ENCODE measurements around the gene SLFNL1.

Gene SLFNL1

GRCh38 chr1:41033272-41033671 is 11.7 kb upstream of the SLFNL1 start:
- no peaks in the 10 kb centered on the region for H3K9me3 Mint-ChIP-seq
- no peak for DNase-seq
- no peak overlapping the region for H3K4me3 Mint-ChIP-seq
- TF ChIP-seq CTCF (IDR thresholded peaks at IDR 0.05): no peak
- H3K36me3 Mint-ChIP-seq (ENCODE audit: low read depth): peaks cover 47% of the 10 kb centered on the region
- no peak overlapping the region for H3K27ac Mint-ChIP-seq
- no peaks in the 10 kb centered on the region for H3K27me3 Mint-ChIP-seq (ENCODE audit: low read depth, poor library complexity)
- no peaks in the 10 kb centered on the region for H3K4me1 Mint-ChIP-seq

- DNase-seq: no peak
- Mint-ChIP-seq H3K4me3 (no peak overlapping the region), H3K36me3 (ENCODE audit: low read depth) (peaks cover 57% of the 10 kb centered on the region), H3K27ac (no peak overlapping the region), H3K9me3 (no peaks in the 10 kb centered on the region), H3K4me1 (peaks cover 4% of the 10 kb centered on the region), H3K27me3 (ENCODE audit: low read depth, poor library complexity) (no peaks in the 10 kb centered on the region)
- no peak for TF ChIP-seq CTCF (IDR thresholded peaks at IDR 0.05)
Measured at GRCh38 chr1:41032147-41032546, 10.6 kb upstream of the SLFNL1 start.

GRCh38 chr1:41030872-41031616 is 9.5 kb upstream of the SLFNL1 start:
- H3K4me3 Mint-ChIP-seq: no peak overlapping the region
- no peaks in the 10 kb centered on the region for H3K9me3 Mint-ChIP-seq
- H3K36me3 Mint-ChIP-seq (ENCODE audit: low read depth): peaks cover 68% of the 10 kb centered on the region
- no peak for TF ChIP-seq CTCF (IDR thresholded peaks at IDR 0.05)
- H3K27me3 Mint-ChIP-seq (ENCODE audit: low read depth, poor library complexity): no peaks in the 10 kb centered on the region
- peaks cover 4% of the 10 kb centered on the region for H3K4me1 Mint-ChIP-seq
- H3K27ac Mint-ChIP-seq: peak overlapping the region; percentile 47
- no peak for DNase-seq

GRCh38 chr1:41028034-41028642 is 6.6 kb upstream of the SLFNL1 start:
- H3K27me3 Mint-ChIP-seq (ENCODE audit: low read depth, poor library complexity): no peaks in the 10 kb centered on the region
- H3K27ac Mint-ChIP-seq: peak overlapping the region; percentile 59

GRCh38 chr1:41025979-41026819 is 4.7 kb upstream of the SLFNL1 start:
- no peaks in the 10 kb centered on the region for H3K27me3 Mint-ChIP-seq (ENCODE audit: low read depth, poor library complexity)
- H3K27ac Mint-ChIP-seq: peak overlapping the region; percentile 39
- peaks cover 27% of the 10 kb centered on the region for H3K4me1 Mint-ChIP-seq
- H3K9me3 Mint-ChIP-seq: no peaks in the 10 kb centered on the region
- no peak for DNase-seq
- H3K36me3 Mint-ChIP-seq (ENCODE audit: low read depth): peaks cover 45% of the 10 kb centered on the region
- H3K4me3 Mint-ChIP-seq: no peak overlapping the region
- TF ChIP-seq CTCF (IDR thresholded peaks at IDR 0.05): no peak

More at GRCh38 chr1:41028034-41028642, 6.6 kb upstream of the SLFNL1 start:
- no peak for TF ChIP-seq CTCF (IDR thresholded peaks at IDR 0.05)
- H3K36me3 Mint-ChIP-seq (ENCODE audit: low read depth): peaks cover 60% of the 10 kb centered on the region
- no peak for DNase-seq
- peaks cover 11% of the 10 kb centered on the region for H3K4me1 Mint-ChIP-seq
- no peaks in the 10 kb centered on the region for H3K9me3 Mint-ChIP-seq
- no peak overlapping the region for H3K4me3 Mint-ChIP-seq

All from nephron progenitor cell (in vitro differentiated cells).